Kidney (tissue), 14 donors: ENCODE results near the gene HNRNPC. TPM values are rescaled to one million over a fixed set of nuclear protein-coding genes. Genes with fewer than 3 reads are reported as not detected.
"Not testable (repeated sequence)": the region's sequence is repeated elsewhere in the genome, so short reads cannot be mapped to it uniquely, and the experiment has no call there.

Source experiments
- DNase-seq, 5 donors: peaks; one replicate each; pipeline ENCODE4 v3.0.0-alpha.2; 2013 to 2020
- FAIRE-seq: peaks from 2 replicates; lab custom pipeline; 2012; peaks lifted over from hg19 to GRCh38; lab: Jason Lieb, UNC
- H3K27ac ChIP-seq, 2 donors: one replicate each; pipeline ENCODE4 v1.7.0; 2013; ENCODE audit warnings: low read depth in 2 of 2, low read length in 2 of 2, inconsistent platforms in 1 of 2
- H3K27me3 ChIP-seq: one replicate; pipeline ENCODE4 v1.7.1; 2013; ENCODE audit warnings: low read length, inconsistent platforms; ENCODE audit not compliant: control insufficient read depth, insufficient read depth
- H3K36me3 ChIP-seq, 3 donors: one replicate each; pipeline versions ENCODE4 v1.7.0 to v1.7.1; 2013; ENCODE audit warnings: low read length in 3 of 3, control low read depth in 1 of 3, inconsistent platforms in 1 of 3; ENCODE audit not compliant: insufficient read depth in 3 of 3, control insufficient read depth in 2 of 3
- H3K4me1 ChIP-seq, 3 donors: one replicate each; pipeline versions ENCODE4 v1.7.0 to v1.7.1; 2013; ENCODE audit warnings: low read length in 3 of 3, inconsistent platforms in 1 of 3, low read depth in 1 of 3; ENCODE audit not compliant: control insufficient read depth in 2 of 3, insufficient read depth in 2 of 3
- H3K4me3 ChIP-seq, 3 donors: one replicate each; pipeline versions ENCODE4 v1.7.0 to v1.8.1; 2013; ENCODE audit warnings: low read length in 3 of 3, control low read depth in 1 of 3, inconsistent platforms in 1 of 3
- H3K9ac ChIP-seq, 3 donors: one replicate each; pipeline versions ENCODE4 v1.7.0 to v1.7.1; 2013; ENCODE audit warnings: low read length in 3 of 3, control low read depth in 1 of 3, inconsistent platforms in 1 of 3
- H3K9me3 ChIP-seq, 3 donors: one replicate each; pipeline versions ENCODE4 v1.7.0 to v1.7.1; 2013; ENCODE audit warnings: low read length in 3 of 3, control low read depth in 1 of 3, inconsistent platforms in 1 of 3; ENCODE audit not compliant: control insufficient read depth in 2 of 3, insufficient read depth in 1 of 3
- intact Hi-C: fragments of 100-400 bp; cut with DNase I; formaldehyde crosslinking; loops from one replicate; pipeline ENCODE4 v1.11.1; 2022
- polyA plus RNA-seq: library from polyadenylated mRNA; stranded (reverse); fragments of 350-450 nt; fragmentation: Illumina TruSeq; extraction: RNeasy Lipid Tissue Mini Kit (QIAGEN cat#74804); gene quantifications from one replicate; pipeline ENCODE4 v1.2.3, GENCODE V29; 2014; ENCODE audit warnings: low read depth, low replicate concordance; ENCODE audit not compliant: insufficient read depth
- total RNA-seq: library from RNA; stranded (reverse); fragmentation: NEBNext Ultra II Directional; extraction: Animal tissue kit (Norgen Biotek cat#: 25700); gene quantifications from one replicate; pipeline ENCODE4 v1.2.1, GENCODE V29; 2021
- TF ChIP-seq, protein P1 (sequence below): IDR thresholded peaks from 3 replicates; pipeline ENCODE4 v1.5.1; 2012; ENCODE audit warnings: mild to moderate bottlenecking, moderate library complexity, borderline replicate concordance; ENCODE audit not compliant: insufficient read depth; ENCODE audit errors: extremely low read depth
- donor health status: control.
- donor health status: control.
- donor health status: control.
- donor health status: control.
- donor health status: control.
- donor health status: DM: yes; HTN: yes; CAD: no.
- donor health status: Normal renal cell carcinoma (clear cell type).

The HNRNPC gene
- total and polyA plus RNA-seq, 2 donors from 2014 or later = 398 to 462 TPM

DNA sequence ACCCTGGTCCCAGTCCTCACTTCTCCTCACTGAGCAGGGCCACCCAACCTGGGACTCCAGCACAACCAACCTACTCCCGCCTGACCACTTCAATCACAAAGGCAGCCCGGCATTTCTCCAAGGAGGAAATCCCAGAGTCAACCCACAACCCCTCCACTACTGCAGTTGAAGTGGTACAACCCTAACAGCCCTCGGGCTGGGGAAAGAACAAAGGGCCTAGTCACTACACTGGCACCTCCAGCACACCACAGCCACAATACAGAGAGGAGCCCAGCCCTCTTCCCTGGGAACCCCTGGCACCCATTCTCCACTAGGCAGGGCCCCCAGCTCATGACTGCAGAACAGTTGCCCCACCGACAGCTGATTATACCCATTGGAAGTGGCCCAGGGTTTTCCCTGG, 99.7 kb downstream of the HNRNPC start:
- H3K36me3 ChIP-seq = no peaks in the 10 kb centered on the region
- DNase-seq = no peak
- TF ChIP-seq, protein P1, sequence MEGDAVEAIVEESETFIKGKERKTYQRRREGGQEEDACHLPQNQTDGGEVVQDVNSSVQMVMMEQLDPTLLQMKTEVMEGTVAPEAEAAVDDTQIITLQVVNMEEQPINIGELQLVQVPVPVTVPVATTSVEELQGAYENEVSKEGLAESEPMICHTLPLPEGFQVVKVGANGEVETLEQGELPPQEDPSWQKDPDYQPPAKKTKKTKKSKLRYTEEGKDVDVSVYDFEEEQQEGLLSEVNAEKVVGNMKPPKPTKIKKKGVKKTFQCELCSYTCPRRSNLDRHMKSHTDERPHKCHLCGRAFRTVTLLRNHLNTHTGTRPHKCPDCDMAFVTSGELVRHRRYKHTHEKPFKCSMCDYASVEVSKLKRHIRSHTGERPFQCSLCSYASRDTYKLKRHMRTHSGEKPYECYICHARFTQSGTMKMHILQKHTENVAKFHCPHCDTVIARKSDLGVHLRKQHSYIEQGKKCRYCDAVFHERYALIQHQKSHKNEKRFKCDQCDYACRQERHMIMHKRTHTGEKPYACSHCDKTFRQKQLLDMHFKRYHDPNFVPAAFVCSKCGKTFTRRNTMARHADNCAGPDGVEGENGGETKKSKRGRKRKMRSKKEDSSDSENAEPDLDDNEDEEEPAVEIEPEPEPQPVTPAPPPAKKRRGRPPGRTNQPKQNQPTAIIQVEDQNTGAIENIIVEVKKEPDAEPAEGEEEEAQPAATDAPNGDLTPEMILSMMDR = no peak
- H3K4me3 ChIP-seq = no peak overlapping the region
- no peak overlapping the region for H3K27ac ChIP-seq
- H3K9me3 ChIP-seq = no peaks in the 10 kb centered on the region
- intact Hi-C loops = no loop called here
- H3K9ac ChIP-seq = no peak overlapping the region
- FAIRE-seq = no peak
- H3K4me1 ChIP-seq = no peaks in the 10 kb centered on the region
- H3K27me3 ChIP-seq = no peaks in the 10 kb centered on the region

DNA sequence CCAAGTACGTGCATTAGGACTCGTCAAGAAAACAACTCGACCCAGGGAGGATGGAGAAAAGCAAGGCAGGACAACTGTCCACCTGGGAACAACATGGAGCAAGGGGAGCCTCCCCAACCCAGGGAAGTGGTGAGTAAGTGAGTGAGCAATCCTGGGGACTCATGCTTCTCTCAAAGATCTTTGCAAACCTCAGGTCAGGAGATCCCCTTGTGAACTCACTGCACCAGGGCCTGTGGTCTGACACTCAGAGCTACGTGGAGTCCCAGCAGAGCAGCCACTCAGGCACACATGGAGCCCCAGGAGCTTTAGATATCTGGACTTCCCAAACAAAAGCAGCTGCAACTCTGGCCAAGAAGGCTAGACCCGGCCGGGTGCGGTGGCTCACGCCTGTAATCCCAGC, 101.2 kb downstream of the HNRNPC start:
- H3K36me3 ChIP-seq = no peaks in the 10 kb centered on the region

DNA sequence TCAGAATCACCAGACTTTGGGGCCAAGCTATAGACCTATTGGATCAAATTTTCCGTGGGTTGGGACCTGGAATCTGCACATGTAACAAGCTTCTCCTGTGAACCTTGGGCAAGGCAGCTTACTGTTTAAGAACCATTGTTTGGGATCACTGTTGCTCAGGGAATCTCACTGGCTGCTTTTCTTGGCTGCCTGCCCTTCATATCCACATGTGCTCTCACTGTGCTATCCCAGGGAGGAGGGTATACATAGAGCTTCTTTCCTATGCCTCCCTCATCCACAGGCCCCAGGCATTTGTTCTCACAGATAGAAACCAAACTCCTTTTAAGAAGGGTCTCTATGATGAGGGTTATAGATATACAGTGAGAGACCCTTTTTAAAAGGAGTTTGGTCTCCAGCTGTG, 103.6 kb downstream of the HNRNPC start:
- H3K9ac ChIP-seq, DNase-seq, intact Hi-C loops, H3K27me3 ChIP-seq, H3K36me3 ChIP-seq, H3K4me1 ChIP-seq, FAIRE-seq, H3K27ac ChIP-seq, H3K9me3 ChIP-seq, H3K4me3 ChIP-seq: not testable (repeated sequence)

More for the DNA sequence above, 101.2 kb downstream of the HNRNPC start:
- no peak for FAIRE-seq
- no peaks in the 10 kb centered on the region for H3K4me1 ChIP-seq
- intact Hi-C loops = no loop called here
- H3K9ac ChIP-seq = no peak overlapping the region
- no peaks in the 10 kb centered on the region for H3K9me3 ChIP-seq
- no peak overlapping the region for H3K4me3 ChIP-seq
- TF ChIP-seq, protein P1 = no peak
- no peaks in the 10 kb centered on the region for H3K27me3 ChIP-seq
- no peak for DNase-seq
- no peak overlapping the region for H3K27ac ChIP-seq

DNA sequence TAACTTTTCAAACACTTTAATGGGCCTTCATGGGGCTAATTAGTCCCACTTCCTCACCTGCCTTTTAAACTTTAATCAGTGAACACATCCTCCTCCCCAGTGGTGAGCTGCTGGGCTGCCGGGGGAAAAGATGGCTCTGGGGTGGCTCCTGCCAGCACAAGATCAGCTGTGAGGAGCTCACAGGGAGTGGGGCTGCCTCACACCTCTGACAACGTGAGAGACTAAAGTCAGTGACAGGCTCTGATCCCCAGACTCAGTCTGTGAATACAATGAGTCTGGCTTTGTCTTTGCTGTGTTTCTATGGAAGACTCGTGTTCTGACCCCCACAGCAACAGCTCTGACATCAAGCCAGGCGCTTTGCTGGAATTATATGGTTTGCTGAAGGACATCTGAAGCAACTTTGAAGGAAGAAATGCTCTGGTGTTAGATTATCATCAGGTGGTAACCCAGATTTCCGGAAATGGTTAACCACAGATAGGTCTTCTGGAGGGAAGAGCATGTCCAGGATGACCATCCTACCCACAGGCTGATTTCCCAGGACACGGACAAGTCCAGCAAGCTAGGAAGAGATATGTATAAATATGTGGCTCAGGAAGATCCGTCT, 104.1 kb downstream of the HNRNPC start:
- H3K36me3 ChIP-seq, DNase-seq, H3K9me3 ChIP-seq, H3K4me3 ChIP-seq, H3K27ac ChIP-seq, intact Hi-C loops, H3K27me3 ChIP-seq, H3K9ac ChIP-seq, FAIRE-seq, H3K4me1 ChIP-seq: not testable (repeated sequence)
